Measurements from ENCODE around the gene TMEM14A.
"Not testable (repeated sequence)": the region's sequence is repeated elsewhere in the genome, so short reads cannot be mapped to it uniquely, and the experiment has no call there.

Gene TMEM14A

GRCh38 chr6:52704060-52704459 is 33.1 kb downstream of the TMEM14A start:
- no peak for DNase-seq

GRCh38 chr6:52704781-52705502 is 34.0 kb downstream of the TMEM14A start:
- DNase-seq, result not testable (repeated sequence)

GRCh38 chr6:52706001-52706400 is 35.1 kb downstream of the TMEM14A start:
- no peak for DNase-seq

- DNase-seq, result no peak
These were observed 37.2 kb downstream of the TMEM14A start for GRCh38 chr6:52707963-52708680.

GRCh38 chr6:52712136-52712535 is 41.2 kb downstream of the TMEM14A start:
- DNase-seq, result no peak

GRCh38 chr6:52714761-52715160 is 43.8 kb downstream of the TMEM14A start:
- DNase-seq, result not testable (repeated sequence)

- DNase-seq, result no peak
These were observed 47.6 kb downstream of the TMEM14A start for GRCh38 chr6:52718550-52718949.

GRCh38 chr6:52720321-52720720 is 49.4 kb downstream of the TMEM14A start:
- DNase-seq, result no peak

GRCh38 chr6:52724042-52724405 is 53.1 kb downstream of the TMEM14A start:
- DNase-seq, result no peak

GRCh38 chr6:52724406-52725121 is 53.7 kb downstream of the TMEM14A start:
- DNase-seq, result peak; percentile 84

GRCh38 chr6:52725143-52725534 is 54.2 kb downstream of the TMEM14A start:
- DNase-seq, result no peak

GRCh38 chr6:52725535-52726192 is 54.8 kb downstream of the TMEM14A start:
- peak; percentile 13 for DNase-seq

GRCh38 chr6:52726193-52726542 is 55.3 kb downstream of the TMEM14A start:
- DNase-seq, result no peak

GRCh38 chr6:52726741-52727535 is 56.0 kb downstream of the TMEM14A start:
- DNase-seq, result no peak

GRCh38 chr6:52727908-52728307 is 57.0 kb downstream of the TMEM14A start:
- no peak for DNase-seq

- DNase-seq, result no peak
These were observed 57.5 kb downstream of the TMEM14A start for GRCh38 chr6:52728394-52728793.

- DNase-seq, result no peak
These were observed 58.7 kb downstream of the TMEM14A start for GRCh38 chr6:52729576-52729975.

- DNase-seq, result no peak
These were observed 60.8 kb downstream of the TMEM14A start for GRCh38 chr6:52731719-52732118.

- DNase-seq, result no peak
These were observed 62.3 kb downstream of the TMEM14A start for GRCh38 chr6:52733172-52733571.

GRCh38 chr6:52734072-52734471 is 63.2 kb downstream of the TMEM14A start:
- DNase-seq, result no peak

GRCh38 chr6:52735071-52735470 is 64.2 kb downstream of the TMEM14A start:
- DNase-seq, result no peak

GRCh38 chr6:52736145-52736544 is 65.2 kb downstream of the TMEM14A start:
- no peak for DNase-seq
